ENCODE results near the gene IMMP2L.

Gene IMMP2L

DNA sequence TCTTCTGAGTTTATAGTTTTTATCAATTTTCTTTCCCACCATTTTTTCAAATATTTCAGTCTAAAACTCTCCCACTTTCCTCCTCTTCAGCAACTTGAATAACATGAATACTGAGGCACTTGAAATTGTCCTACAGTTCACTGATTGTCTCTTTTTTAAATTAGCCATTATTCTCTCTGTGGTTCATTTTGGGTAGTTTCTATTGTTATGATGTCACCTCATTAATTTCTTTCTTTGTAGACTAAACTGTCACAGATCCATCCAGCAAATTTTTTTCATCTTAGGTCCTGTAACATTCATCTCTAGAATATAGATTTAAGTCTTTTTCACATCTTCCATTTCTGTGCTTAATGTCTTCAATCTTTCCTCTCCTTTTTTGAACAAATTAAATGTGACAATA is 326.6 kb downstream of the IMMP2L start:
- H3K4me3 ChIP-seq (ENCODE audit: low read length), result no peak overlapping the region
- TF ChIP-seq, protein P1, sequence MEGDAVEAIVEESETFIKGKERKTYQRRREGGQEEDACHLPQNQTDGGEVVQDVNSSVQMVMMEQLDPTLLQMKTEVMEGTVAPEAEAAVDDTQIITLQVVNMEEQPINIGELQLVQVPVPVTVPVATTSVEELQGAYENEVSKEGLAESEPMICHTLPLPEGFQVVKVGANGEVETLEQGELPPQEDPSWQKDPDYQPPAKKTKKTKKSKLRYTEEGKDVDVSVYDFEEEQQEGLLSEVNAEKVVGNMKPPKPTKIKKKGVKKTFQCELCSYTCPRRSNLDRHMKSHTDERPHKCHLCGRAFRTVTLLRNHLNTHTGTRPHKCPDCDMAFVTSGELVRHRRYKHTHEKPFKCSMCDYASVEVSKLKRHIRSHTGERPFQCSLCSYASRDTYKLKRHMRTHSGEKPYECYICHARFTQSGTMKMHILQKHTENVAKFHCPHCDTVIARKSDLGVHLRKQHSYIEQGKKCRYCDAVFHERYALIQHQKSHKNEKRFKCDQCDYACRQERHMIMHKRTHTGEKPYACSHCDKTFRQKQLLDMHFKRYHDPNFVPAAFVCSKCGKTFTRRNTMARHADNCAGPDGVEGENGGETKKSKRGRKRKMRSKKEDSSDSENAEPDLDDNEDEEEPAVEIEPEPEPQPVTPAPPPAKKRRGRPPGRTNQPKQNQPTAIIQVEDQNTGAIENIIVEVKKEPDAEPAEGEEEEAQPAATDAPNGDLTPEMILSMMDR (IDR thresholded peaks at IDR 0.05; ENCODE audit: insufficient read depth, low read depth, low read length, missing control alignments), result no peak
- no peak for DNase-seq (ENCODE audit: low read depth)

DNA sequence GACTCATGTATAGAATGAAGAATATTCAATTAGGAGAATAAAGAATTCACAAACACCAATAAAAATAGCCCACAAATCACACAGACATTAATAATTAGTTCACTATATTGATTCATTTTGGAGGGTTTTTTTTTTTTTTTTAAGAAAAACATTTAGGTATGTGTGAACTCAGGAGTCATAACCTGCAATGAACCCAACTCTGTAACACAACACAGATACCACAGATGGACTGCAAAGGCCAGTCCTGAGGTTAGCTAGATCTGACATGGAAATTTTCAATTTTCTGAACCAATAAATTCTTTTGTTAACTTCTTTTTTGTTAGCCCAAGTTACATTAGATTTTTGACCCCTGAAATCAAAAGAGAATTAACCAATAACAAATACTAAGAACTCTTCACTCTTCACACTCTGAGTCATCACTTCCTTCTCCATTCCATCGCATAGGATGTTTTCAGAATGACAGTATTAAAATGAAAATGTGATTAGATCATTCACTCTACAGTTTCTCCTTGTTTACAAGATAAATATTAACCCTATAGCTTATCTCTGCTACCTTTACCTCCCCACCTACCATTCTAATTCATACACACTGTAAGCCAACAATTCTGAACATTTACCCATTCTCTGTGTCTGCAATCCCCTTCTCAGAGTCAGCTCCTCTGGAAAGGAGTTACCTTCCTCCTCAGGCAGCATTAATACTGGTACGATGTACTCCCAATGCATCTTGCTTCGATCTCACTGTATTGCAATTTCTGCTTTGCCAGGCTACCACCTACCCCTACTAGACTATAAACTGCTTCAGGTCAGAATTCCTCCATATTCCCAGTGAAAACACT is 329.8 kb downstream of the IMMP2L start:
- TF ChIP-seq, protein P1 (IDR thresholded peaks at IDR 0.05; ENCODE audit: insufficient read depth, low read depth, low read length, missing control alignments), result no peak
- no peak overlapping the region for H3K4me3 ChIP-seq (ENCODE audit: low read length)
- DNase-seq (ENCODE audit: low read depth), result peak; percentile 78

DNA sequence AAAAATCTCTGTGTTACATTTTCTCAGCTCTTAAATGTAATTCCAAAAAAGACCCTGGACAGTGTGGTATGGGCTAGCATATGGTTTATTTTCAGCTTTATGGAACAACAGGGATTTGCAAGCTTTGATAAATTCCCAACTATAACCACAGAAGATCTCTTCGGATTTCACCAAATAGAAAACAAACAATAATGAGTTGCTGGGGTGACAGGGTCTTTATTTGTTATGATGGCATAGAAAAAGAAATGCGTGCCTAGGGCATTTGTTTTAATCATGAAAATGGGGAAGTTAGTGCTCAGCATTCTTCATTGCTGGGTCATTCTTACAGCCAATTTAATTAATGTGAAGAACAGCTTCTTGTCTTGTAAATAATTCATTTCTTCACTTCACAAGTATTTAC is 332.4 kb downstream of the IMMP2L start:
- no peak for DNase-seq (ENCODE audit: low read depth)
- H3K4me3 ChIP-seq (ENCODE audit: low read length), result no peak overlapping the region
- TF ChIP-seq, protein P1 (IDR thresholded peaks at IDR 0.05; ENCODE audit: insufficient read depth, low read depth, low read length, missing control alignments), result no peak

- no peak for DNase-seq (ENCODE audit: low read depth)
- TF ChIP-seq, protein P1 (IDR thresholded peaks at IDR 0.05; ENCODE audit: insufficient read depth, low read depth, low read length, missing control alignments), result no peak
- H3K4me3 ChIP-seq (ENCODE audit: low read length), result no peak overlapping the region
These were observed 333.0 kb downstream of the IMMP2L start for GRCh38 chr7:111229181-111229740.

- no peak overlapping the region for H3K4me3 ChIP-seq (ENCODE audit: low read length)
- no peak for DNase-seq (ENCODE audit: low read depth)
- TF ChIP-seq, protein P1 (IDR thresholded peaks at IDR 0.05; ENCODE audit: insufficient read depth, low read depth, low read length, missing control alignments), result no peak
These were observed 333.9 kb downstream of the IMMP2L start for GRCh38 chr7:111228437-111228836.

DNA sequence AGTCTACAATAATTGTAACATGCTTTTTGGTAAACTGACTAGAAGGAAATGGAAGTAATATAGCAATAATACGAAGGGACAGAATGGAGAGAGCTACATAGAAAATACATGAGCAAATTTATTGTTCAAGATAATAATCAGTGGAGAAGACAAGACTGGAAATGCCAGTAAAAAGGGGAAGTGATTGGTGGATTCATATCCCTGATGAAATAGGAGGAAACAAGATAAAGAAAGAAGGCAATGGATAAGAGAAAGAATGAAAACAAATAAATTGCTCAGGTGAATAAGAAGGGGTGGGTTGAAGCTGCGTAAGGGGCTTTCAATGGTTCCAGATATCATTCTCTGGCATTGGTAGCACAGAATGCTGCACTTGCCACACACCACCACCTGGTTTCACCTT is 335.5 kb downstream of the IMMP2L start:
- H3K4me3 ChIP-seq (ENCODE audit: low read length), result no peak overlapping the region
- no peak for DNase-seq (ENCODE audit: low read depth)
- TF ChIP-seq, protein P1 (IDR thresholded peaks at IDR 0.05; ENCODE audit: insufficient read depth, low read depth, low read length, missing control alignments), result no peak
